Measurements from ENCODE around the gene PLEKHG4B.

DNA sequence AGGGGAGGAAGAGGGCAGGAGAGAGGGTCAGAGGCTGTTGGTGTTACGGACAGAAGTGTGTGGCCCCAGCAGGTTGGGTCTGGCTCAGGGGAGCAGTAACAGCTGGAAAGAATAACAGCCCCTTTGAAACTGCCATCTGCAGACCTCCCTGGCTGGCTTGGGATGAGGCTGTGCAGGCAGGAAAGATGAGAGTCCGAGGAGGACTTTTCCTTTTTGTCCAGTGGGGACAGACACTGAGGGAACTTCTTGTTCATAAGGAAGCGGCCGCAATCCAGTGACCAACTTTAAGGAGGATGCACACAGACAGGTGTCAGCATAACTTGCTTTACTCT, 14.8 kb upstream of the PLEKHG4B start:
- no peak for TF ChIP-seq JUND (IDR thresholded peaks at IDR 0.05; ENCODE audit: low read length)
- TF ChIP-seq, protein P1, sequence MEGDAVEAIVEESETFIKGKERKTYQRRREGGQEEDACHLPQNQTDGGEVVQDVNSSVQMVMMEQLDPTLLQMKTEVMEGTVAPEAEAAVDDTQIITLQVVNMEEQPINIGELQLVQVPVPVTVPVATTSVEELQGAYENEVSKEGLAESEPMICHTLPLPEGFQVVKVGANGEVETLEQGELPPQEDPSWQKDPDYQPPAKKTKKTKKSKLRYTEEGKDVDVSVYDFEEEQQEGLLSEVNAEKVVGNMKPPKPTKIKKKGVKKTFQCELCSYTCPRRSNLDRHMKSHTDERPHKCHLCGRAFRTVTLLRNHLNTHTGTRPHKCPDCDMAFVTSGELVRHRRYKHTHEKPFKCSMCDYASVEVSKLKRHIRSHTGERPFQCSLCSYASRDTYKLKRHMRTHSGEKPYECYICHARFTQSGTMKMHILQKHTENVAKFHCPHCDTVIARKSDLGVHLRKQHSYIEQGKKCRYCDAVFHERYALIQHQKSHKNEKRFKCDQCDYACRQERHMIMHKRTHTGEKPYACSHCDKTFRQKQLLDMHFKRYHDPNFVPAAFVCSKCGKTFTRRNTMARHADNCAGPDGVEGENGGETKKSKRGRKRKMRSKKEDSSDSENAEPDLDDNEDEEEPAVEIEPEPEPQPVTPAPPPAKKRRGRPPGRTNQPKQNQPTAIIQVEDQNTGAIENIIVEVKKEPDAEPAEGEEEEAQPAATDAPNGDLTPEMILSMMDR (IDR thresholded peaks at IDR 0.05; ENCODE audit: control extremely low read depth in 1 of 3, insufficient read depth in 1 of 3, low read depth in 1 of 3, low read length in 3 of 3), result no peak
- TF ChIP-seq RAD21 (IDR thresholded peaks at IDR 0.05 in 1 of 2, conservative IDR thresholded peaks at IDR 0.05 in 1 of 2; ENCODE audit: low read depth in 2 of 2, low read length in 2 of 2), result no peak
- TF ChIP-seq CEBPB (IDR thresholded peaks at IDR 0.05; ENCODE audit: low read depth, low read length), result no peak
- no peak for TF ChIP-seq POLR2A (IDR thresholded peaks at IDR 0.05; ENCODE audit: control extremely low read depth in 1 of 2, low read depth in 2 of 2, low read length in 2 of 2)
- TF ChIP-seq ASH2L (IDR thresholded peaks at IDR 0.05; ENCODE audit: low read length), result no peak
- no peak for TF ChIP-seq NRF1 (IDR thresholded peaks at IDR 0.05; ENCODE audit: low read depth, low read length)
- TF ChIP-seq CHD2 (IDR thresholded peaks at IDR 0.05; ENCODE audit: low read length), result no peak
- no peak for TF ChIP-seq BRCA1 (IDR thresholded peaks at IDR 0.05; ENCODE audit: low read depth, low read length)
- TF ChIP-seq GABPA (IDR thresholded peaks at IDR 0.05; ENCODE audit: borderline replicate concordance, insufficient read depth, low read length), result no peak
- TF ChIP-seq POLR2AphosphoS5 (IDR thresholded peaks at IDR 0.05; ENCODE audit: low read depth, low read length), result no peak
- TF ChIP-seq HDAC2 (IDR thresholded peaks at IDR 0.05; ENCODE audit: borderline replicate concordance in 1 of 2, low read depth in 2 of 2, low read length in 2 of 2), result no peak
- TF ChIP-seq RXRA (IDR thresholded peaks at IDR 0.05; ENCODE audit: insufficient read depth, low read depth, low read length), result no peak
- no peak for TF ChIP-seq TAF1 (IDR thresholded peaks at IDR 0.05; ENCODE audit: low read depth, low read length)
